GM06990 (cell line): Measurements from ENCODE around the gene CPEB2.

Source experiments
- DNase-seq: peaks from one replicate; pipeline ENCODE4 v3.0.0-alpha.2; 2011; ENCODE audit not compliant: insufficient read length; ENCODE audit errors: extremely low read depth
- H3K27me3 ChIP-seq: replicated peaks from 2 replicates; pipeline ENCODE4 v1.6.0; 2011; ENCODE audit warnings: low read length; ENCODE audit not compliant: control insufficient read depth, insufficient read depth
- H3K36me3 ChIP-seq: 2 replicates; pipeline ENCODE4 v1.5.1; 2011; ENCODE audit warnings: low read length; ENCODE audit not compliant: control insufficient read depth, insufficient read depth
- H3K4me3 ChIP-seq: replicated peaks from 2 replicates; pipeline ENCODE4 v1.5.1; 2011; ENCODE audit warnings: low read depth, mild to moderate bottlenecking, control low read depth, low read length
- TF ChIP-seq, protein P1 (sequence below): IDR thresholded peaks from 2 replicates; pipeline ENCODE4 v1.5.1; 2011; ENCODE audit warnings: low read length, control low read depth, mild to moderate bottlenecking, inconsistent platforms; ENCODE audit not compliant: insufficient read depth, poor library complexity, severe bottlenecking

The CPEB2 gene

DNA sequence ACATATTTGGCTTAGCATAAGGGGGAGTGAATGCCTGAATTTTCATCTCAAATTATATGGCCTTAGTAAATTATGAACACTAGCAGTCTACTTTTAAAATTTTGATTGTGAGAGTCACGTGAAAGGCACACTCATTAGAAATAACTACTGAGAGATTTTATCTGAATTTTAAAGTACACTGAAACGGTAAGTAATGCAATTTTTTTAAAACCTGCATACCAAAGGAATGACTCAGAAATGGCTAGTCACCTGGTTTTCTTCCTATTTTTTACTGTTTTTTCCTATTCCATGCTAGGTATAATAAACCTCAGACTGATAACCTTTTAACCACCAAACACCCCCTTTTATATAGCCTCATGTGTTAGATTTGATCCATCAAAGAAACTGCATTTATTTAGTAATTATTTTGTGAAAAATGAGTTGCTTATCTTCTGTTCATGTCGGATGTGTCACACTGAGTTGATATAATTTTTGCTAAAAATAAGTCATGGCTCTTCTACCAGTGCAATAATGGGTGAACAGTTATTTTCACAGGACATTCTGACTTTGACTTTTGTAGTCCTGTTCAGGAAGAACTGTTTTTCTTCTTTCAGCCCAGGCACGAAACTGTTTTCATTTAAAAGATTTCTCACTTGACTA is 40.4 kb downstream of the CPEB2 start:
- Histone ChIP-seq H3K4me3 (no peak overlapping the region), H3K36me3 (no peaks in the 10 kb centered on the region), H3K27me3 (no peaks in the 10 kb centered on the region)
- DNase-seq: no peak
- TF ChIP-seq, protein P1, sequence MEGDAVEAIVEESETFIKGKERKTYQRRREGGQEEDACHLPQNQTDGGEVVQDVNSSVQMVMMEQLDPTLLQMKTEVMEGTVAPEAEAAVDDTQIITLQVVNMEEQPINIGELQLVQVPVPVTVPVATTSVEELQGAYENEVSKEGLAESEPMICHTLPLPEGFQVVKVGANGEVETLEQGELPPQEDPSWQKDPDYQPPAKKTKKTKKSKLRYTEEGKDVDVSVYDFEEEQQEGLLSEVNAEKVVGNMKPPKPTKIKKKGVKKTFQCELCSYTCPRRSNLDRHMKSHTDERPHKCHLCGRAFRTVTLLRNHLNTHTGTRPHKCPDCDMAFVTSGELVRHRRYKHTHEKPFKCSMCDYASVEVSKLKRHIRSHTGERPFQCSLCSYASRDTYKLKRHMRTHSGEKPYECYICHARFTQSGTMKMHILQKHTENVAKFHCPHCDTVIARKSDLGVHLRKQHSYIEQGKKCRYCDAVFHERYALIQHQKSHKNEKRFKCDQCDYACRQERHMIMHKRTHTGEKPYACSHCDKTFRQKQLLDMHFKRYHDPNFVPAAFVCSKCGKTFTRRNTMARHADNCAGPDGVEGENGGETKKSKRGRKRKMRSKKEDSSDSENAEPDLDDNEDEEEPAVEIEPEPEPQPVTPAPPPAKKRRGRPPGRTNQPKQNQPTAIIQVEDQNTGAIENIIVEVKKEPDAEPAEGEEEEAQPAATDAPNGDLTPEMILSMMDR: no peak

DNA sequence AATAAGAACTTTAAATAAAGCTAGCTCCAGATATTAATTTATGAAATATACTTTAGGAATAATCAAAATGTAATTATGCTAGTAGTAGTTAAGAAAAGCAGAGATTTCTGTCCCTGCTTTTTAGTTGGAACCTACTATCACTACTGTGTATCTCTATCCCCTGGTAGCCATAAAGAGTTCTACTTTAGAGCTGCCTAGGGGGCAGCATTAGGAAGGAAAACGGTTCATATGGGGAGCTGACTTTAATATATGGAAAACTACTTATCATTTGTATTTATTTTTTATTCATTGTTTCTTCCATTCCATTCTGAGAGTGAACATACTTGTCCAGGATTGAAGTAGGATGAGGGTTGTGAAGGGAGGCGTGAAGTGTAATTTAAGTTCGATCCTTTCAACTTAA is 40.9 kb downstream of the CPEB2 start:
- TF ChIP-seq, protein P1: no peak
- Histone ChIP-seq H3K36me3 (no peaks in the 10 kb centered on the region), H3K27me3 (no peaks in the 10 kb centered on the region), H3K4me3 (no peak overlapping the region)
- DNase-seq: no peak

DNA sequence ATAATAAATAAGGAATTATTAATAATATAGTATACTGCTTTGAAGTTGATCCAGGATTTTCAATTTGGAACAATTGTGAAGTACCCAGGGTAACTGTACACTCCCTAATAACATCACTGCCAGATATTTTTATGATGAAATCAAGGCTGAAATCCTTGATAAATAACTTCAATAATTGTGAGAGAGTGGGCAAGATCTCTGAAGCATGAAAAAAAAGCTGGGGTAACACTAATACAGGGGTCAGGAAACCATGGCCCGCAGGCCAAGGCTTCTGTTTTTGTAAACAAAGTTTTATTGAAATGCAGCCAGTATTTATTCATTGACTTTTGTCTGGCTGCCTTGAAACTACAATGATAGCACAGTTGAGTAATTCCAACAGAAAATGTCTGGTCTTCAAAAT is 41.6 kb downstream of the CPEB2 start:
- TF ChIP-seq, protein P1: no peak
- Histone ChIP-seq H3K27me3 (no peaks in the 10 kb centered on the region), H3K4me3 (no peak overlapping the region), H3K36me3 (no peaks in the 10 kb centered on the region)
- DNase-seq: no peak

DNA sequence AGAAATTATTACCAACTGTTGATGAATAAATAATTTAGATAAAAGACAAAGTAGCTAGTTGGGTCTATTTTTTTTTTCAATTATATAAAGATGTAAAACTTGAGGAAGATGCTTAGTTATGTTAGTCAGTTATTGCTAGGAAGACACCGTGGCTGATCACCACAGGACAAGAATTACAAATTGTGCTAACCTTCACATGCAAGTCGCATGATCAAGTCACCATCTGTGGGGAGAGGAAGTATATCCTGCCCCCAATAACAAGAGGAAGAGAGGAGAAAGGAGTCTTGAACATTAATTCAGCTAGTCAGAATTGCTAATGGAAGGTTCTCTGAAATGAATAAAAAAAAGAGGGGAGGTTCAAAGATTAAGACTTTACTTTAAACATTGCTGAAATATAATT is 52.3 kb downstream of the CPEB2 start:
- DNase-seq: no peak
- no peak overlapping the region for H3K4me3 ChIP-seq
- peaks cover 3% of the 10 kb centered on the region for H3K36me3 ChIP-seq
- TF ChIP-seq, protein P1: no peak
- no peaks in the 10 kb centered on the region for H3K27me3 ChIP-seq

DNA sequence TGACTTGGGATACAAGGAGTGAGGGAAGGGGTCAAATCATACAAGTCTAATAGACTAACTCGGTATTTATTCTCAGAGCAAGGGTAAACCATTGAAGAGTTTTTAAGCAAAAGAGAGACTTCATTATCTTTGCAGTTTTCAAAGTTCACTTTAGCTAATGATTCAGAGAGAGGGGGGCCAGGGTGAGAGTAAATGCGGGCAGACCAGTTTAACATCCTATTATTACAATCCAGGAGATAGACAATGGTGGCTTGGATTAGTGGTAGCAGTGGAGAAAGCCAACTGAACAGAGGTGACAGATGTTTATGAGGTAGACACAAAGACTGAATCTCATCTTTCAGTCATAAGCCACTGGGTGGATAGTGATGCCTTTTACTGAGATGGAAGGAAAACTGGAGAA is 57.9 kb downstream of the CPEB2 start:
- peaks cover 4% of the 10 kb centered on the region for H3K36me3 ChIP-seq
- H3K27me3 ChIP-seq: no peaks in the 10 kb centered on the region
- no peak for DNase-seq
- H3K4me3 ChIP-seq: no peak overlapping the region
- TF ChIP-seq, protein P1: no peak

DNA sequence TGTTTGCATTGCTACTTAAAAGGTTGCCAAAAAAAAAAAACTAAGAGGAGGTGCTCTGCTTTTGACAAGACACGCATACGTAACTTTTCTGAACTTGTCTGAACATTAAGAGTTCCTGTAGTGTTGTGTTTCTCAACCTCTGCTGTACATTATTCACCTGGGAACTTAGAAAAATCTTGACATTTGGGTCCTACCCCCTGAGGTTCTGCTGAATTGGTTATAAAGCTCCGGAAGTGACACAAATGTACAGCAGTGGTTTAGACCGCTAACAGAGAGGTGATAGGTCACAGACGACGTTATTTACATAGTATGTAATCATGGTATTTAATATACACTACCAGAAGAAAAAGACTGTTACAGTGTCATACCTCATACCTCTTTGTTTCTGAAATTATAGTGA is 61.1 kb downstream of the CPEB2 start:
- Histone ChIP-seq H3K27me3 (no peaks in the 10 kb centered on the region), H3K4me3 (no peak overlapping the region), H3K36me3 (peaks cover 6% of the 10 kb centered on the region)
- TF ChIP-seq, protein P1: no peak
- no peak for DNase-seq
